NB4 (cell line): Measurements from ENCODE around the gene METTL23.

ENCODE experiments used
- CTCF ChIP-seq: IDR thresholded peaks from one replicate; pipeline ENCODE4 v1.5.1; 2012; ENCODE audit warnings: low read depth, low read length
- MAX ChIP-seq: IDR thresholded peaks from 2 replicates; pipeline ENCODE4 v1.6.1; 2011; ENCODE audit warnings: low read depth, low read length
- MYC ChIP-seq: IDR thresholded peaks from 2 replicates; pipeline ENCODE4 v1.6.1; 2011; ENCODE audit warnings: low read depth, low read length
- POLR2A ChIP-seq: IDR thresholded peaks from 2 replicates; pipeline ENCODE4 v1.6.1; 2011; ENCODE audit warnings: mild to moderate bottlenecking; ENCODE audit not compliant: insufficient read length; ENCODE audit errors: extremely low read depth

- TF ChIP-seq CTCF (no peak), MAX (peak; percentile 44; the same call in 1 of the 2 replicates), POLR2A (peak; percentile 21), MYC (peak; percentile 73)
Measured at GRCh38 chr17:76716146-76716838, 10.3 kb upstream of the METTL23 start.
